ENCODE measurements around the gene CCDC126. TPM values are rescaled to one million over a fixed set of nuclear protein-coding genes. Genes with fewer than 3 reads are reported as not detected.
A peak's percentile ranks its signal among the peaks of the same experiment; 100 is the strongest.
"Not testable (repeated sequence)": the region's sequence is repeated elsewhere in the genome, so short reads cannot be mapped to it uniquely, and the experiment has no call there.

The CCDC126 gene
- polyA plus RNA-seq, 12 donors = 6.3 to 24.0 (median 8.4) TPM; not detected in 1

DNA sequence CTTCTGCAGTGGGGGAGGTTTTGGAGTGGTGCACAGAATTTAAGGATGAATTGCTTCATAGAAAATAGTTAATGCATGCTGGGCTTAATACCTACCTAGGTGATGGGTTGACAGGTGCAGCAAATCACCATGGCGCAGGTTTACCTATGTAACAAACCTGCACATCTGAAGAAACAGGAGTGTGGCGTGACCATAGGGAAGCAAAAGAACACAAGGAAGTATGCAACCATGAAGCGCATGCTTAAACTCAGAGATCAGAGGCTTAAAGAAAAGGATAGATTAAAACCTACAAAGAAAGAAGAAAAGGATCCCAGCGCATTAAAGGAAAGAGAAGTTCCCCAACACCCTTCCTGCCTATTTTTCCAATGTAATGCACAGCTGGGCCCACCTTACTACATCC, 22.0 kb downstream of the CCDC126 start:
- no peak for DNase-seq

DNA sequence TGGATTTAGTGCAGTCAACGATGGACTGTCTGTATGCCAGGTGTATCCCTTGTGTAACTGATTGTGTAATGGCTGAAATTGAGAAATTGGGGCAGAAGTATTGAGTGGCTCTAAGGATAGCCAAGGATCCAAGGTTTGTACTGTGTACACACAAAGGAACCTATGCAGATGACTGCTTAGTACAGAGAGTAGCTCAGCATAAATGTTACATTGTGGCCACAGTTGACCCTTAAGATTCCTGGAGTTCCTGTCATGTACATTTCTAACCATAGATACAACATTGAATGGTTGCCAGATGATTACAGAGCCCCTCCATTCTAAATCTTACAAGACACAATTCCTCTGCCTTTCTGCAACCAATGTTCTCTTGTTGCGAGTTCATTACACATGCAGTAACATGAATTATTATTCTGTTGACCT, 25.3 kb downstream of the CCDC126 start:
- DNase-seq = no peak

DNA sequence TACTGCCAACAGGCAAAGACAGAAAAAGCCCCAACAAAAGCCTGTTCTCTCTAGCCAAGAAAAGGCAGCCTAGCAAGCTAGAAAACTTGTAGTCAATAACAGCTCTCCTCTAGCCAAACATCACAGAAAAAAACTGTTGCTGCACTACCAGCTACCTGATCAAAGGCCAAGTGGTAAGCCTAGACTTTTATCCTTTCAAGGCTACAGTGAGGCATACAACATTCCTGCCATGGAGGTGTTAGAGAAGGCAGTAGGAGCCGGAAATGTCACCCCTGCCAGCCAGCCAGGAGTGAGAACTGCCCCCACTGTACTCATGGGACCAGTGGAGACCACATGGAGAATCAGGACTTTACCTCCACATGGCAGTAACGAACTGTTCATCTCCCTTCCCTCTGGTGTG, 31.2 kb downstream of the CCDC126 start:
- no peak for DNase-seq

DNA sequence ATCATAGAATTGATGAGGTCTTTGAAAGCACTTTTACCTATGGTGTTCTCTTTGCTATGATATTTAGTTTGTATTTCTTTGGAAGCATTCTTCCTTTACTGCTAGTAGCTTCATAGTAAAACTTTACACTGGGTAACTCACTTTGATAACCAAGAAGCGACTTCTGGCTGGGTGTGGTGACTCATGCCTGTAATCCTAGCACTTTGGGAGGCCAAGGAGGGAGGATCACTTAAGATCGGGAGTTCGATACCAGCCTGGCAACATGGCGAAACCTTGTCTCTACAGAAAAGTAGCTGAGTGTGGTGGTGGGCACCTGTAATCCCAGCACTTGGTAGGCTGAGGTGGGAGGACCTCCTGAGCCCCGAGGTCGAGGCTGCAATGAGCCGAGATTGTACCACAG, 36.2 kb downstream of the CCDC126 start:
- no peak for DNase-seq

DNA sequence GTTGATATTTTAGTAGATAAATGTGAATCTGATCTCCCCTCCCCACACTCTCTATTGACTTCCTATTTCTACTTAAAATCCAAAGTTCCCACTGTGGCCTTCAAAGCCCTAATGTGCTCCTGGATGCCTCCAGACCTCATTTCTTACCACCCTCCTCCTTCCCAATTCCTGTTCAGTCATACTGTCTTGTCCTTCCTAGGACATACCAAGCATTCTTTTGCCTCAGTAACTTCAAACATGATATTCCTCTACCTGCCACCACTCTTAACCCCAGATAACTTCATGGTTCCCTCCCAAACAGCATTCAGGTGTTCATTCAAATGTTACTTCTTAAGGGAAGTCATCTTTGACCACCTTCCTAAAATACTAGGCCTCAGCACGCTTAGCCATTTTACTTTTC, 48.6 kb downstream of the CCDC126 start:
- no peak for DNase-seq

DNA sequence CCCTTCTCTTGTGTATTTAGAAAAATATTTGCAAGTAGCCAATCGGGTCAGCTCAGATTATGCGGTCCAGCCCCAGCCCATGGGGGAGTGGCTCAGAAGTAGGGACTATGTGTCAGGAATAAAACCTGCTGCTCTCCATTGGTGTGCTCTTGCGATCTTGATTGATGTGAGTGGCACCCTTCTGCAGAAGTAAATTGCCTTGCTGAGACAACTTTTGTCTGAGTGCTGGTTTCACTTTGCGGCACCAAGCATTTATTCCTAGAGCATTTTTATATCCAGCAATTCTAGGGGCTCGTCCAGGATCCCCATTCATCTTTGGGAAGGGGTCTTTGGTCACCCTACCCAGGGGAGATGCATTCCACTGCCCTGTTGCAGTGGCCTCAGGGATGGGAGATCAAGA, 56.8 kb downstream of the CCDC126 start:
- DNase-seq = no peak

DNA sequence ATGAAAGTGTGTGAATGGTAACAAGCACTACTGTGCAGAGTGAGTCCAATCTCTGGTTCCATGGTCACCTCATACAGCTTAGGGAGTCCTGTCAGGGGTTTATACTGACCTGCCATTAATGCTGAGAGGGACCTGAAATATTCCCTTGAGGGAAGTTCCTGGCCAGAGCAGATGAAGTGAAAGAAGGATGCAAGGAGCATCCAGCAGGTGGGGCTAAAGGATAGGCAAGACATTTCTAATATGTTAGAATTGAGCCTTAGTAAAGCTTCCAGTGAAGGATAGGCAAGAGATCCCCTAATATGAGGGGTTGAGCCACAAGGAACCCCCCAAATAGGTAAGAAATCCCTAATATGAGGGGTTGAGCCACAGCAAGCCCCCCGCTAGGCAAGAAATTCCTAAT, 57.3 kb downstream of the CCDC126 start:
- DNase-seq = no peak

DNA sequence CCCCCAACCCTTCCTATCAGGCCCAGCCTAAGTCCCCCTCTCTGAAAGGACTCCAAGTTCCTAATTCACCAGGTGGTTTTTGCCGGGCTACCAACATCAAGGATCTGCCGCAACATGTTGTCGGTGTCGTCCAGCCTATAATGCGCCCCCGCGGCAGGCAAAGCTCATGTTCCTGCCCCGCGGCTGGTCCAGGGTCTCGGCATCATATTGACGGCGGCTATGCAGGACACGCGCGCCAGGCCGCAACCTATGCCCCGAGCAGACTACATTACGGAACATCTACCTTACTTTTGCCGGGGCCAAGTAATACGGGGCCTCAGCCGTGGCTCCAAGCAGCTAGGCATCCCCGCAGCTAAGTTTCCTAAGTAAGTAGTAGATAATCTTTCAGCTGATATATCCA, 58.3 kb downstream of the CCDC126 start:
- DNase-seq = no peak

DNA sequence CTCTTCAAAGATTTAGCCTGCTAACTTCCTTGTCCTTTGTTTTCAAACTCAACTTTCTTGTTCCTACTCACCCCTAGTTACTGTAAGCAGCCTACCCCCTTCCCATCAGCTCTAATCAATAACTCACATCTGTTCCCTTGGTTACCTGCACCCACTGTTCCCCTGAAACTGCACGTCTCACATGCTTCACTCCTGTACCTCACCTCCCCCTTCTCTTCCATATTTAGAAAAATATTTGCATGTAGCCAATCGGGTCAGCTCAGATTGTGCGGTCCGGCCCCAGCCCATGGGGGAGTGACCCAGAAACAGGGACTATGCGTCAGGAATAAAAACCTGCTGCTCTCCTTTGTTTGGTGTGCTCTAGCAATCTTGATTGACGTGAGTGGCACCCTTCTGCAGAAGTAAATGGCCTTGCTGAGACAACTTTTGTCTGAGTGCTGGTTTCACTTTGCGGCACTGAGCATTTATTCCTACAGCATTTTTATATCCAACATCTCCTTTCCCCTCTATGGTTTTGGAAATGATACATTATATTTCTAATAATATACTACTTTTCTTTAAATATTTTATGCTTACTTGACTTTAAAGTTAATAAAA, 61.7 kb downstream of the CCDC126 start:
- DNase-seq = no peak

DNA sequence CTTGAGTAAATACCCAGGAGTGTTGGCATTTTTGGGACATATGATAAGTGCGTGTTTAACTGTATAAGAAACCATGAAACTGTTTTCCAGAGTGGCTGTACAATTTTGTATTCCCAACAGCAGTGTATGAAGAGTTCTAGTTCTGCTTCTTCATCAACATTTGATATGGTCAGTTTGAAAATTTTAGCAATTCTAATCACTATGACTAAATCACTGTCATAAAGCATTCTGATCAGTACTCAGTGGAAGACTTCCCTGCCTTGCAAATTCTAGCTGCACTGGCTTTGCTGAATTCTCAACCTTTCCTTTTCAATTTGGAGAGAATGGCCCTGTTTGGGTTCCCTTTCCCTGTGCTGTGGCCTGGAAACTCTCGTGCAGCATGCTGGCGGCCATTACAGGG, 64.2 kb downstream of the CCDC126 start:
- no peak for DNase-seq

DNA sequence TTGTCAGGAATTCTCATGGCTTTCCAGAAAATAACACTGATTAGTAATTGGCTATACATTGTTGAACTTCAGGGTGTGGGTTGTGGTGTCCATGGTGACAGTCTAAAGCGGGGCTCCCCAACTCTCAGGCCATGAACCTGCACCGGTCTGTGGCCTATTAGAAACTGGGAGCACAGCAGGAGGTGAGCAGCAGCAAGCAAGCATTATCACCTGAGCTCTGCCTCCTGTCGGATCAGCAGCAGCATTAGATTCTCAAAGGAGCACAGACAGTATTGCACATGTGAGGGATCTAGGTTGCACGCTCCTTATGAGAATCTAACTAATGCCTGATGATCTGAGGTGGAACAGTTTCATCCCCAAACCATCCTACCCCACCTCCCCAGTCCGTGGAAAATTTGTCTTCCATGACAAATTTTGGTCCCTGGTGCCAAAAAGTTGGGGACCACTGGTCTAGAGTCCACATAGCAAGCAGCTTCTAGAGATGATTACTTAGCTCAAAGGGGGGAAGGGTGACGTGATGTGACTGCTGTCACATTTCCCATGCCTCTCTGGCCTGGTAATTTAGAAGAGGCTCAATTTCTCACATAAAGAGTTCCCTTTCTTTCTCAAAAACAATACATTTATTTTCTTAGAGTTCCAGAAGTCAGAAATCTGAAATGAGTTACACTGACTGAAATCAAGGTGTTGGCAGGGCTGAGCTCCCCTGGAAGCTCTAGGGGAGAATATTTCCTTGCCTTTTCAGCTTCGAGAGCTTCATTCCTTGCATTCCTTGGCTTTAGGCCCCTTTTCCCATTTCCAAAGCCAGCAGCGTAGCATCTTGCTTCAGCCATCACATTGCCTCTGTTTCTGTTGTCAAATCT, 65.2 kb downstream of the CCDC126 start:
- peak; percentile 56 for DNase-seq

DNA sequence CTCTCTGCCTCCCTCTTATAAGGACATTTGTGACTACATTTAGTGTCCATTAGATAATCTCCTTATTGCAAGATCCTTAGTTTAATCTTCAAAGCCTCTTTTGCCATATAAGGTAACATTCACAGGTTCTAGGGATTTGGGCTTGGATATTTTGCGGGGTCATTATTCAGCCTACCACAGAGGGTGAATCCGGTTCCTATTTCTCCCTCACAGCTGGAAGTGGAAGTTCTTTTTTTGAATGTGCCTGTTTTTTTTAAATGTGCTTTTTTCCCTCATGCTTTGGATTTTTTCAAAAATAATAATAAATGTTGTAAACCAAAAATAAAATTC, 65.8 kb downstream of the CCDC126 start:
- no peak for DNase-seq

DNA sequence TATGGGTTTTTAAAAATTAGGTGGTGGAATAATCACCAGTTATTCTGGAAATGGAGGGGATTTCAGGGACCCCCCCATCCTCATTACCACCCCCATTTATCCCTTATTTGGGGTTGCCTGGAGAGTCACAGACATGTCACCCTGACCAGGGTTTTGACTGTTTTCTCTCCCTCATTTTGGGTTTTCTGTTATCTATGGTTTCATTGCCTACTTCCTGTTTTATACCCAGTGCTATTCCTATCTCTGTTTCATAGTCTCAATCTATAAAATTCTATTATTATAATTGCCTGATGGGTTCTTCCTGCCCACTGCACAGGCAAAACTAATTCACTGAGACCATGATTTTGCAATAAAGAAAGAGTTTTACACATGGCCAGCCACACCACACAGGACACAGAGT, 66.9 kb downstream of the CCDC126 start:
- DNase-seq = no peak

DNA sequence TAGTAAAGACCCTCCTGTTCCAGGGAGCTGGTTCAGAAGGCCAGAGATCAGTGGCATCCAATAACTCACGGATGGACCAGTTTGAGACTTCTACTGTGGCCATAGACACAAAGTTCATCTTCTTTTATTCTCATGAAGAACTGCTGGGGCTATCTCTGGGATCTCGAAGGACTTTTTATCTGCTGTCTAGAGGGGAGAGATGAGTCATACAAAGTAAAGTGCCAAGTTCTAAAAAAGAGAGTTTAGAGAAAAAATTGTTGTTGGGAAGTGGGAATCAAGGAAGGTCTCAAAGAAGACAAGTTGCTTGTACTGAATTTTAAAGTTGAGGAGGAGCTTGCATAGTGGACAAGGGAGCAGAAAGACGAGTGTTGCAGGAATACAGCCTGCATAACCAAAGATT, 74.9 kb downstream of the CCDC126 start:
- no peak for DNase-seq

DNA sequence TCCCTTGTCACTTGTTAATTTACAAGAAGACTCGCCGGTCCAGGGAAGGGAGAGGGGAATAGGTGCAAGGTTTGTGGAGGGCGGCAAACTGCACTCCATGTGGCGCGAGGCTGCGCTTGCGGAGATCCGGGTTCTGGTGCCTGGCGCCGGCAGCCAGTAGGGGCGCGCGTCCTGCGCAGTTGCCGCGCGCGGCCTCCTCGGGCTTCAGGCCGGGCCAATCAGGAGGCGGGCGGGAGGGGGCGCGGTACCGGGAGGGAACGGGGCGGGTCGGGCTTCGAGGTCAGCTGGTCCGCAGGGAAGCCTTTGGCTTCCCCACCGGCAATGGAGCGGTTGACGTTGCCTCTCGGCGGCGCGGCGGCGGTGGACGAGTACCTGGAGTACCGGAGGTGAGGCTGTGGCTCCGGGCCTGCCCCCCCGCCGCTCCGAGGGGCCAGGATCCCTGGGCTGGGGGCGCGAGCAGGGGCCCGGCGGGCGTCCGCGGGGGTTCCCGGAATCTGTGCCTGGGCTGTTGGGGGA, 82.8 kb downstream of the CCDC126 start, which contains the start of gene FAM221A:
Gene FAM221A (plus strand): TSS at position 302 of the 516 bp plus-strand sequence. CDS start 20 bp downstream, at position 322.
- DNase-seq = peak; percentile 88

DNA sequence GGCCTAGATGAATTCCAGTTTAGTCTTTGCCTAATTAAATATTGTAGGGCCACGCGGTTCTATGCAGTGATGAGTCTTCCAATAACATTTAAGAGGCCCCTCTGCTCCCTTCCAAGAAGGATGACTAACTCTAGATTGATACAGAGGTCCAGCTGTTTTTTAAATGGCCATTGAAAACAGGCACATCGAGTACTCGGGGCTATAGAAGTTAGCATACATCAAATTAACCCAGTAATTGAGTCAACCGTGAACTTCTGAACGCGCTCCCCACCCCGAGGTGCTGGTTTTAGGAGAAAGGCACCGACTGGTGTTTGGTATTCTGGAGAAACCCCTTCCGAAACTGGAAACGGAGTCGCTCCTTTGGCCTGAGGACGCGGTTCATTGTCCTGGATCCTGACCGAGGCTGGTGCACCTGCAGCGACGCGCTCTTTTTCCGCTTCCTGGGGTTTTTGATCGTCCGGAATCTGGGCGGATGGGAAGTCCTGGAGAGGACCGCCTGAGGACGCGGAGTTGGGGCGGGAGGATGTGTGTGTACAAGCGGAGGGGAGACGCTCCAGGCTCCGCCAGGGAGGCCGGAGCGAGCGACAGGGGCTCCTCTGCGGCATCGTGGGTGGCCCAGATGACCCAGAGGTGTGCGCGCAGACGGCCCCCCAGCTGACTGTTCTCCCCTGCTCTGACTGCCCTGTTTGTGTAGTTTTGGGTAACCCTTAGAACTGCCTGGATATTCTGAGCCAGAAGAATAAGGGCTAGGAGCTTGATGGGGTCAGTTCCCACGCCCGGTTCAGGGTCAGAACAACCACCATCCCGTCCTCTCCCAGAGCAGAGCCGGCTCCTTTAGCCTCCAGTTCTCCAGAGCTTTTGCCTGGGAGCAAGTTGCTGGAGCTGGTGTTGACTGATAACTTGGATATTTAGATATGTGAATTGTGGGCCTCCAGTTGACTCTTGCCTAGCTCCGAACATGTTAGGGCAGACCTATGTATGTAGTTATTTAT, 83.5 kb downstream of the CCDC126 start:
- peak; percentile 46 for DNase-seq

DNA sequence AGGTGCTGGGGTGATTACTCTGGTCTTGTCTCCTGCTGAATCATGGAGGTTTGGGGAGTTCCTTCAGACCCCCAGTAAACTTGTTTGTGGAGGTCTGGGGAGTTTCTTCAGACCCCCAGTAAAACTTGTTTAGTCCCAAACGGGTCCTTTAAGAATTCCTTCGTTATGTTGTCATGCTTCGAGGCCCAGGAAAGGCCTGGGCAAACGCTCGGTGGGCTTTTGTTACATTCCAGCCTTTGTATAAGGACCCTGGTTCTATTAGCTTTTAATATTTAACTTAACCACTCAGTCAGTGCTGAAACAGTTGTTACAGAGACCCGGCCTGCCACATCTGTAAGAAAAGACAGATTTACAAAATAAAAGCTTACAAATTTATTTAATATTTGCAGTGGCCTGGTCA, 86.9 kb downstream of the CCDC126 start:
- DNase-seq = not testable (repeated sequence)

DNA sequence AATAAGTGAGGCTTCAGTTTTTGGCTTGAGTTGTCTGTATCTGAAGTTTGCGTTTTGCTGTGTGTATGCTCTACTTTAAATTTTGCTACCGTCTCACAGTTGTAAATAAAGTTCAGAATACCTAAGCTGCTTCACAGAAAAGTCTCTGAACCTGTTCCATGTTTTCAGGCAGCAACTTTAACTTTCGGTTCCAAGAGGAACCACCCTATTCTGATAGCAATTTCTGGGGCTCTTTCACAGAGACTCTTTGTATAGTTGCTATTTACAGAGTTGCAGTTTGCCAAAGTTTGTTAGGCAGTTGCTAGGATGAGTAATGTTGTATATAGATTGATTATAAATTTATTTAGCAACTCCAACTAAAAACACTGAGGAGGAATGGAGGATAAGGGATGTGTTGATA, 88.5 kb downstream of the CCDC126 start:
- no peak for DNase-seq

DNA sequence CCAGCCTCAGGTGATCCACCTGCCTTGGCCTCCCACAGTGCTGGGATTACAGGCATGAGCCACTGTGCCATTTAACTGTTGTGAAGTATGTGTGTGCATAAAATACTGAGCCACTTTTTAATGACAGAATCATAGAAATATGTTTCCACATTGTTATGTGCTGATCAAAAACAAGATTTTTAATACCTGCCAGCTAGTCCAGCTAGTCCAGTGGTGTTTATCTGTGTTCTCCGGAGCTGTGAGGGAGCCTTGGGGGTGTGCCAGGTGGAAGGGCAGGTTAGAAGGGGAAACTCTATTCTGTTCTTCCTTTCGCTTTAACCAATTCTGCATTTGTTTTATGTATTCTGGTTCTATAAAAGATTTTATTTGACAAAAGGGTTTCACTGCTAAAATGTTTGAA, 89.8 kb downstream of the CCDC126 start:
- DNase-seq = no peak

DNA sequence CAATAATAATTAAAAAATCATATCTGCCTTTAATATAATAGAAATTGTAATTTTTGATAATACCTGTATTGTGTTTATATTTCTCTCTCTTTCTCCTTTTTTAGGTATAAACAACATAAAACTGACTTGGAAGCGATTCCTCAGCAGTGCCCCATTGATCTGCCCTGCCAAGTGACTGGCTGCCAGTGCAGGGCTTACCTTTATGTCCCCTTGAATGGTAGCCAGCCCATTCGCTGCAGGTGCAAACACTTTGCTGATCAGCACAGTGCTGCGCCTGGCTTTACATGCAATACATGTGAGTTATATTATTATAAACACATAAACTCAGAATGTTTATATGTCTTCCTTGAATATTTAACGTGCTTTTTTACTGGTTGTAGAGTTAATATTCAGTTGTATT, 92.0 kb downstream of the CCDC126 start:
- no peak for DNase-seq

DNA sequence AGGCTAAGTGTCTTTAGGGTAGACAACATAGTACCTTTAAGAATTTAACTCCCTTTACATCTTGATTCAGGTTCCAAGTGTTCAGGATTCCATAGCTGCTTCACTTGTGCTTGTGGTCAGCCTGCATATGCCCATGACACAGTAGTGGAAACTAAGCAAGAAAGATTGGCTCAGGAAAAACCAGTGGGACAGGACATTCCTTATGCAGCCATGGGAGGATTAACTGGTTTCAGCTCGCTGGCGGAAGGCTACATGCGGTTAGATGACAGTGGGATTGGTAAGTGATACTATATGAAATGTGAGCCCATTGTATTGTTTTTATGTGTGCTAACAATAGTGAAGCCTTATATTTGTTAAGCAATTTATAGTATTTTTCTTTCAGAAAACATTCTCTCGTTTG, 94.1 kb downstream of the CCDC126 start:
- no peak for DNase-seq

DNA sequence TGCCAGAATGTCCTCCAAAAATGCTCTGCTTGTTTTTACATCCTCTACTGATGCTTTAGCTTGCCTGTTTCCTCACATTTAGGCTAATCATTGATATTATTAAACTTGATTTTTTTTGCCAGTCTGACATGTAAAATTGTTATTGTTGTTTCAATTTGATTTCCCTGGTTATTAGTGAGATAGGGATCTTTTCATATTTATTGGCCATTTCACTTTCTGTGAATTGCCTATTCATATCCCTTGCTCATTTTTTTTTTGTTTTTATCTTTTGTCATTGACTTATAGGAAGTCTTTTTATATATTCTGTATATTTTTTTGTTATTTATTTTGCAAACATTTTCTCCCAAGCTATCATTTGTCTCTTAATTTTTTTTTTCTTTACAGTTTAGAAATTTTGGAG, 96.0 kb downstream of the CCDC126 start:
- DNase-seq = no peak

Measured in muscle of arm (tissue), 12 donors.